WTC11 (cell line): ENCODE results near the gene UFC1. TPM values are rescaled to one million over a fixed set of nuclear protein-coding genes. Genes with fewer than 3 reads are reported as not detected.

Experiments
- ATAC-seq: fragments of 200-7000 bp; cut with Tn5 transposase; 2 replicates; pipeline ENCODE4 v1.10.0; 2021; ENCODE audit warnings: mild to moderate bottlenecking, moderate library complexity
- CTCF ChIA-PET: fragments of 300-600 bp; sonication (Branson Sonifier 250); formaldehyde crosslinking; loops from one replicate; lab custom pipeline; 2021; ENCODE audit warnings: antibody characterized with exemption; lab: Charles Lee
- POLR2A ChIA-PET: fragments of 350-600 bp; sonication (Branson Sonifier 250); formaldehyde crosslinking; loops from one replicate; lab custom pipeline; 2021; ENCODE audit warnings: antibody characterized with exemption; lab: Charles Lee
- DNase-seq: peaks from one replicate; pipeline ENCODE4 v3.0.0; 2021; ENCODE audit warnings: low spot score
- H3K27ac Mint-ChIP-seq: 2 replicates; pipeline ENCODE4 v1.8.0; 2021; ENCODE audit warnings: mixed read lengths
- H3K27me3 Mint-ChIP-seq: 2 replicates; pipeline ENCODE4 v1.8.0; 2021; ENCODE audit warnings: low read depth, mild to moderate bottlenecking, moderate library complexity, mixed read lengths
- H3K36me3 Mint-ChIP-seq: 2 replicates; pipeline ENCODE4 v1.8.0; 2021; ENCODE audit warnings: mixed read lengths
- H3K4me1 Mint-ChIP-seq: 2 replicates; pipeline ENCODE4 v1.8.0; 2022; ENCODE audit warnings: mixed read lengths
- H3K4me3 Mint-ChIP-seq: 2 replicates; pipeline ENCODE4 v1.8.0; 2021; ENCODE audit warnings: mild to moderate bottlenecking, moderate library complexity, mixed read lengths
- H3K9me3 Mint-ChIP-seq: 2 replicates; pipeline ENCODE4 v1.8.0; 2021; ENCODE audit warnings: mixed read lengths
- ATF1 ChIP-seq: sonication (generic); formaldehyde crosslinking; IDR thresholded peaks from 2 replicates; pipeline ENCODE4 v1.8.1; 2023; ENCODE audit warnings: mild to moderate bottlenecking, moderate library complexity, missing genetic modification reagents
- CREB1 ChIP-seq: sonication (generic); formaldehyde crosslinking; IDR thresholded peaks from 2 replicates; pipeline ENCODE4 v1.8.0; 2023; ENCODE audit warnings: mild to moderate bottlenecking, missing genetic modification reagents
- FOXP1 ChIP-seq: sonication (generic); formaldehyde crosslinking; IDR thresholded peaks from 2 replicates; pipeline ENCODE4 v1.8.0; 2022; ENCODE audit warnings: missing genetic modification reagents, mild to moderate bottlenecking, moderate library complexity, borderline replicate concordance
- GTF2I ChIP-seq: fragments of 250-450 bp; sonication (Bioruptor Pico); conservative IDR thresholded peaks from 2 replicates; pipeline ENCODE4 v1.4.0; 2021; ENCODE audit warnings: mild to moderate bottlenecking
- HMGA2 ChIP-seq: fragments of 250-450 bp; sonication (Bioruptor Pico); IDR thresholded peaks from 2 replicates; pipeline ENCODE4 v1.4.0; 2021; ENCODE audit warnings: mild to moderate bottlenecking, moderate library complexity
- NFYB ChIP-seq: sonication (generic); formaldehyde crosslinking; conservative IDR thresholded peaks from 2 replicates; pipeline ENCODE4 v1.8.0; 2022; ENCODE audit warnings: low read depth, missing genetic modification reagents
- NR2C2 ChIP-seq: sonication (generic); formaldehyde crosslinking; IDR thresholded peaks from 2 replicates; pipeline ENCODE4 v1.8.0; 2022; ENCODE audit warnings: mild to moderate bottlenecking, missing genetic modification reagents
- PRRX2 ChIP-seq: fragments of 250-450 bp; sonication (Bioruptor Pico); IDR thresholded peaks from 2 replicates; pipeline ENCODE4 v1.8.0; 2021; ENCODE audit warnings: mild to moderate bottlenecking
- SMAD4 ChIP-seq: sonication (generic); formaldehyde crosslinking; IDR thresholded peaks from 2 replicates; pipeline ENCODE4 v1.8.0; 2022; ENCODE audit warnings: mild to moderate bottlenecking, missing genetic modification reagents
- SOX15 ChIP-seq: fragments of 250-450 bp; sonication (Bioruptor Pico); IDR thresholded peaks from 2 replicates; pipeline ENCODE4 v1.9.0; 2021; ENCODE audit warnings: mild to moderate bottlenecking
- SP1 ChIP-seq: sonication (generic); formaldehyde crosslinking; conservative IDR thresholded peaks from 2 replicates; pipeline ENCODE4 v1.8.1; 2022; ENCODE audit warnings: missing genetic modification reagents
- TEAD1 ChIP-seq: sonication (generic); formaldehyde crosslinking; IDR thresholded peaks from 2 replicates; pipeline ENCODE4 v1.8.0; 2022; ENCODE audit warnings: mild to moderate bottlenecking, missing genetic modification reagents
- ZBTB21 ChIP-seq: sonication (generic); formaldehyde crosslinking; IDR thresholded peaks from 2 replicates; pipeline ENCODE4 v1.8.1; 2023; ENCODE audit warnings: mild to moderate bottlenecking, missing genetic modification reagents, borderline replicate concordance
- ZNF219 ChIP-seq: sonication (generic); formaldehyde crosslinking; IDR thresholded peaks from 2 replicates; pipeline ENCODE4 v1.8.0; 2023; ENCODE audit warnings: missing genetic modification reagents, mild to moderate bottlenecking, borderline replicate concordance
- ZNF396 ChIP-seq: fragments of 250-450 bp; sonication (Bioruptor Pico); IDR thresholded peaks from 2 replicates; pipeline ENCODE4 v1.8.0; 2021; ENCODE audit warnings: mild to moderate bottlenecking, moderate library complexity, borderline replicate concordance
- total RNA-seq: library from RNA; stranded (reverse); gene quantifications from 3 replicates; pipeline ENCODE4 v1.2.3, GENCODE V29; 2021
- TF ChIP-seq, protein P1 (sequence below): sonication (generic); formaldehyde crosslinking; IDR thresholded peaks from 2 replicates; pipeline ENCODE4 v1.8.1; 2023; ENCODE audit warnings: mild to moderate bottlenecking, missing genetic modification reagents, borderline replicate concordance
- TF ChIP-seq, protein P2 (sequence below): fragments of 250-450 bp; sonication (Bioruptor Pico); IDR thresholded peaks from 2 replicates; pipeline ENCODE4 v1.9.0; 2021; ENCODE audit warnings: mild to moderate bottlenecking
- TF ChIP-seq, protein P3 (sequence below): sonication (generic); formaldehyde crosslinking; IDR thresholded peaks from 2 replicates; pipeline ENCODE4 v1.8.0; 2022; ENCODE audit warnings: mild to moderate bottlenecking, missing genetic modification reagents
- TF ChIP-seq, protein P4 (sequence below): sonication (generic); formaldehyde crosslinking; IDR thresholded peaks from 2 replicates; pipeline ENCODE4 v1.8.1; 2022; ENCODE audit warnings: mild to moderate bottlenecking, missing genetic modification reagents, moderate library complexity, borderline replicate concordance
- TF ChIP-seq, protein P5 (sequence below): sonication (generic); formaldehyde crosslinking; IDR thresholded peaks from 2 replicates; pipeline ENCODE4 v1.8.1; 2022; ENCODE audit warnings: low read depth, missing genetic modification reagents, borderline replicate concordance

Gene UFC1
- total RNA-seq, 1 experiment from 2014 or later: 56.2 TPM

DNA sequence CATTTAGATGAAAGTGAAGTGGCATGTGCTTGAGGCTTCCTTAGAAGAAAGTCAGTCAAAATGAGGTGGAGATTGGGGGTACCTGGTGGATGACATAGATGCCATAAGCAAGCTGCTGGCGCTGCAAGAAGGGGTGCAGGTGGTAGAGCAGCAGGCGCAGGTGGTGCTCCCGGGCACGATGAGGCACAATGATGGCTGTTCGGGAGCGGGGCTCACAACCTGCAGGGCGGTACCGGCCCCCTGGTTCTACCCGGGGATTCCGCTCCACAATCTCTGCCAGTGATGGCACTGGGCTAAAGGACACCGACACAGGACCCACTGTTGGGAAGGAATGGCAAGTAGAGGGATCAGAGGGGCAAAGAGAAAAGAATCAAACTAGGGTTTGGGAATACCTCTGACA is 21.1 kb downstream of the UFC1 start:
- TF ChIP-seq GTF2I (CRISPR knock-in tag): no peak
- TF ChIP-seq, protein P1, sequence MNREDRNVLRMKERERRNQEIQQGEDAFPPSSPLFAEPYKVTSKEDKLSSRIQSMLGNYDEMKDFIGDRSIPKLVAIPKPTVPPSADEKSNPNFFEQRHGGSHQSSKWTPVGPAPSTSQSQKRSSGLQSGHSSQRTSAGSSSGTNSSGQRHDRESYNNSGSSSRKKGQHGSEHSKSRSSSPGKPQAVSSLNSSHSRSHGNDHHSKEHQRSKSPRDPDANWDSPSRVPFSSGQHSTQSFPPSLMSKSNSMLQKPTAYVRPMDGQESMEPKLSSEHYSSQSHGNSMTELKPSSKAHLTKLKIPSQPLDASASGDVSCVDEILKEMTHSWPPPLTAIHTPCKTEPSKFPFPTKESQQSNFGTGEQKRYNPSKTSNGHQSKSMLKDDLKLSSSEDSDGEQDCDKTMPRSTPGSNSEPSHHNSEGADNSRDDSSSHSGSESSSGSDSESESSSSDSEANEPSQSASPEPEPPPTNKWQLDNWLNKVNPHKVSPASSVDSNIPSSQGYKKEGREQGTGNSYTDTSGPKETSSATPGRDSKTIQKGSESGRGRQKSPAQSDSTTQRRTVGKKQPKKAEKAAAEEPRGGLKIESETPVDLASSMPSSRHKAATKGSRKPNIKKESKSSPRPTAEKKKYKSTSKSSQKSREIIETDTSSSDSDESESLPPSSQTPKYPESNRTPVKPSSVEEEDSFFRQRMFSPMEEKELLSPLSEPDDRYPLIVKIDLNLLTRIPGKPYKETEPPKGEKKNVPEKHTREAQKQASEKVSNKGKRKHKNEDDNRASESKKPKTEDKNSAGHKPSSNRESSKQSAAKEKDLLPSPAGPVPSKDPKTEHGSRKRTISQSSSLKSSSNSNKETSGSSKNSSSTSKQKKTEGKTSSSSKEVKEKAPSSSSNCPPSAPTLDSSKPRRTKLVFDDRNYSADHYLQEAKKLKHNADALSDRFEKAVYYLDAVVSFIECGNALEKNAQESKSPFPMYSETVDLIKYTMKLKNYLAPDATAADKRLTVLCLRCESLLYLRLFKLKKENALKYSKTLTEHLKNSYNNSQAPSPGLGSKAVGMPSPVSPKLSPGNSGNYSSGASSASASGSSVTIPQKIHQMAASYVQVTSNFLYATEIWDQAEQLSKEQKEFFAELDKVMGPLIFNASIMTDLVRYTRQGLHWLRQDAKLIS (CRISPR knock-in tag): no peak
- no peak for TF ChIP-seq ZBTB21
- no peak for TF ChIP-seq CREB1 (CRISPR knock-in tag)
- TF ChIP-seq TEAD1 (CRISPR knock-in tag): no peak
- TF ChIP-seq, protein P2, sequence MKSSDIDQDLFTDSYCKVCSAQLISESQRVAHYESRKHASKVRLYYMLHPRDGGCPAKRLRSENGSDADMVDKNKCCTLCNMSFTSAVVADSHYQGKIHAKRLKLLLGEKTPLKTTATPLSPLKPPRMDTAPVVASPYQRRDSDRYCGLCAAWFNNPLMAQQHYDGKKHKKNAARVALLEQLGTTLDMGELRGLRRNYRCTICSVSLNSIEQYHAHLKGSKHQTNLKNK (CRISPR knock-in tag): no peak
- TF ChIP-seq PRRX2 (CRISPR knock-in tag): no peak
- no peak for TF ChIP-seq ZNF396 (CRISPR knock-in tag)
- TF ChIP-seq HMGA2 (CRISPR knock-in tag): no peak
- no peak for TF ChIP-seq NR2C2 (CRISPR knock-in tag)
- no peak for TF ChIP-seq NFYB (CRISPR knock-in tag)
- TF ChIP-seq ZNF219 (CRISPR knock-in tag): no peak
- TF ChIP-seq, protein P3, sequence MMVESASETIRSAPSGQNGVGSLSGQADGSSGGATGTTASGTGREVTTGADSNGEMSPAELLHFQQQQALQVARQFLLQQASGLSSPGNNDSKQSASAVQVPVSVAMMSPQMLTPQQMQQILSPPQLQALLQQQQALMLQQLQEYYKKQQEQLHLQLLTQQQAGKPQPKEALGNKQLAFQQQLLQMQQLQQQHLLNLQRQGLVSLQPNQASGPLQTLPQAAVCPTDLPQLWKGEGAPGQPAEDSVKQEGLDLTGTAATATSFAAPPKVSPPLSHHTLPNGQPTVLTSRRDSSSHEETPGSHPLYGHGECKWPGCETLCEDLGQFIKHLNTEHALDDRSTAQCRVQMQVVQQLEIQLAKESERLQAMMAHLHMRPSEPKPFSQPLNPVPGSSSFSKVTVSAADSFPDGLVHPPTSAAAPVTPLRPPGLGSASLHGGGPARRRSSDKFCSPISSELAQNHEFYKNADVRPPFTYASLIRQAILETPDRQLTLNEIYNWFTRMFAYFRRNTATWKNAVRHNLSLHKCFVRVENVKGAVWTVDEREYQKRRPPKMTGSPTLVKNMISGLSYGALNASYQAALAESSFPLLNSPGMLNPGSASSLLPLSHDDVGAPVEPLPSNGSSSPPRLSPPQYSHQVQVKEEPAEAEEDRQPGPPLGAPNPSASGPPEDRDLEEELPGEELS (CRISPR knock-in tag): no peak
- no peak for TF ChIP-seq FOXP1
- TF ChIP-seq, protein P4, sequence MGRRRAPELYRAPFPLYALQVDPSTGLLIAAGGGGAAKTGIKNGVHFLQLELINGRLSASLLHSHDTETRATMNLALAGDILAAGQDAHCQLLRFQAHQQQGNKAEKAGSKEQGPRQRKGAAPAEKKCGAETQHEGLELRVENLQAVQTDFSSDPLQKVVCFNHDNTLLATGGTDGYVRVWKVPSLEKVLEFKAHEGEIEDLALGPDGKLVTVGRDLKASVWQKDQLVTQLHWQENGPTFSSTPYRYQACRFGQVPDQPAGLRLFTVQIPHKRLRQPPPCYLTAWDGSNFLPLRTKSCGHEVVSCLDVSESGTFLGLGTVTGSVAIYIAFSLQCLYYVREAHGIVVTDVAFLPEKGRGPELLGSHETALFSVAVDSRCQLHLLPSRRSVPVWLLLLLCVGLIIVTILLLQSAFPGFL (CRISPR knock-in tag): no peak
- TF ChIP-seq SOX15 (CRISPR knock-in tag): no peak
- TF ChIP-seq, protein P5, sequence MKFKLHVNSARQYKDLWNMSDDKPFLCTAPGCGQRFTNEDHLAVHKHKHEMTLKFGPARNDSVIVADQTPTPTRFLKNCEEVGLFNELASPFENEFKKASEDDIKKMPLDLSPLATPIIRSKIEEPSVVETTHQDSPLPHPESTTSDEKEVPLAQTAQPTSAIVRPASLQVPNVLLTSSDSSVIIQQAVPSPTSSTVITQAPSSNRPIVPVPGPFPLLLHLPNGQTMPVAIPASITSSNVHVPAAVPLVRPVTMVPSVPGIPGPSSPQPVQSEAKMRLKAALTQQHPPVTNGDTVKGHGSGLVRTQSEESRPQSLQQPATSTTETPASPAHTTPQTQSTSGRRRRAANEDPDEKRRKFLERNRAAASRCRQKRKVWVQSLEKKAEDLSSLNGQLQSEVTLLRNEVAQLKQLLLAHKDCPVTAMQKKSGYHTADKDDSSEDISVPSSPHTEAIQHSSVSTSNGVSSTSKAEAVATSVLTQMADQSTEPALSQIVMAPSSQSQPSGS (CRISPR knock-in tag): no peak
- TF ChIP-seq SMAD4 (CRISPR knock-in tag): no peak
- no peak for TF ChIP-seq SP1 (CRISPR knock-in tag)
- no peak for TF ChIP-seq ATF1 (CRISPR knock-in tag)
- Mint-ChIP-seq H3K27ac (no peak overlapping the region), H3K4me1 (peaks cover 20% of the 10 kb centered on the region), H3K36me3 (peaks cover 42% of the 10 kb centered on the region), H3K4me3 (no peak overlapping the region), H3K9me3 (no peaks in the 10 kb centered on the region), H3K27me3 (no peaks in the 10 kb centered on the region)
- CTCF ChIA-PET: no interaction called here
- no peak for ATAC-seq
- DNase-seq: no peak
- POLR2A ChIA-PET: no interaction called here
